Adrenal gland (tissue), 5 donors: ENCODE data around the gene RGL1.

Experiments
- POLR2A ChIP-seq, 2 donors: fragments of 450-650 bp; IDR thresholded peaks; one replicate each; pipeline ENCODE4 v1.6.1; 2017; ENCODE audit warnings: antibody characterized with exemption in 2 of 2, mild to moderate bottlenecking in 2 of 2, moderate library complexity in 1 of 2
- TF ChIP-seq, protein P1 (sequence below), 6 experiments: fragments of 450-650 bp in 4 of 6; fragments of 200-600 bp in 2 of 6; sonication (generic) in 1 of 6; IDR thresholded peaks; 1 replicate in 5 of 6; 2 replicates in 1 of 6; pipeline versions ENCODE4 v1.5.1 to v1.8.0; 2016 to 2021; ENCODE audit warnings: antibody characterized with exemption in 6 of 6, mild to moderate bottlenecking in 2 of 6, moderate library complexity in 1 of 6
- donor health status: DM: no; HTN: no; CAD: no.

- TF ChIP-seq, protein P1, sequence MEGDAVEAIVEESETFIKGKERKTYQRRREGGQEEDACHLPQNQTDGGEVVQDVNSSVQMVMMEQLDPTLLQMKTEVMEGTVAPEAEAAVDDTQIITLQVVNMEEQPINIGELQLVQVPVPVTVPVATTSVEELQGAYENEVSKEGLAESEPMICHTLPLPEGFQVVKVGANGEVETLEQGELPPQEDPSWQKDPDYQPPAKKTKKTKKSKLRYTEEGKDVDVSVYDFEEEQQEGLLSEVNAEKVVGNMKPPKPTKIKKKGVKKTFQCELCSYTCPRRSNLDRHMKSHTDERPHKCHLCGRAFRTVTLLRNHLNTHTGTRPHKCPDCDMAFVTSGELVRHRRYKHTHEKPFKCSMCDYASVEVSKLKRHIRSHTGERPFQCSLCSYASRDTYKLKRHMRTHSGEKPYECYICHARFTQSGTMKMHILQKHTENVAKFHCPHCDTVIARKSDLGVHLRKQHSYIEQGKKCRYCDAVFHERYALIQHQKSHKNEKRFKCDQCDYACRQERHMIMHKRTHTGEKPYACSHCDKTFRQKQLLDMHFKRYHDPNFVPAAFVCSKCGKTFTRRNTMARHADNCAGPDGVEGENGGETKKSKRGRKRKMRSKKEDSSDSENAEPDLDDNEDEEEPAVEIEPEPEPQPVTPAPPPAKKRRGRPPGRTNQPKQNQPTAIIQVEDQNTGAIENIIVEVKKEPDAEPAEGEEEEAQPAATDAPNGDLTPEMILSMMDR (IDR thresholded peaks at IDR 0.05) = no peak
- TF ChIP-seq POLR2A (IDR thresholded peaks at IDR 0.05) = no peak
Measured at GRCh38 chr1:183794088-183794487, 10.8 kb upstream of the RGL1 start.
